Breast epithelium (tissue), 3 donors: ENCODE data around the gene KAT8.

Experiments used
- POLR2A ChIP-seq: fragments of 450-650 bp; IDR thresholded peaks from one replicate; pipeline ENCODE4 v1.6.1; 2016; ENCODE audit warnings: antibody characterized with exemption, mild to moderate bottlenecking, moderate library complexity
- TF ChIP-seq, protein P1 (sequence below), 3 donors: fragments of 450-650 bp; IDR thresholded peaks; one replicate each; pipeline ENCODE4 v1.5.1; 2016 to 2017; ENCODE audit warnings: antibody characterized with exemption in 3 of 3, mild to moderate bottlenecking in 3 of 3, moderate library complexity in 3 of 3

DNA sequence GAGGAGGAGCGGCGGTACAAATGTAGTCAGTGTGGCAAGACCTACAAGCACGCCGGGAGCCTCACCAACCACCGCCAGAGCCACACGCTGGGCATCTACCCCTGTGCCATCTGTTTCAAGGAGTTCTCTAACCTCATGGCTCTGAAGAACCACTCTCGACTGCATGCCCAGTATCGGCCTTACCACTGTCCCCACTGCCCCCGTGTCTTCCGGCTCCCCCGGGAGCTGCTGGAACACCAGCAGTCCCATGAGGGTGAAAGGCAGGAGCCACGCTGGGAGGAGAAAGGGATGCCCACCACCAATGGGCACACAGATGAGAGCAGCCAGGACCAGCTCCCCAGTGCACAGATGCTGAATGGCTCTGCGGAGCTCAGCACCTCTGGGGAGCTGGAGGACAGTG is 40.4 kb upstream of the KAT8 start:
- TF ChIP-seq, protein P1, sequence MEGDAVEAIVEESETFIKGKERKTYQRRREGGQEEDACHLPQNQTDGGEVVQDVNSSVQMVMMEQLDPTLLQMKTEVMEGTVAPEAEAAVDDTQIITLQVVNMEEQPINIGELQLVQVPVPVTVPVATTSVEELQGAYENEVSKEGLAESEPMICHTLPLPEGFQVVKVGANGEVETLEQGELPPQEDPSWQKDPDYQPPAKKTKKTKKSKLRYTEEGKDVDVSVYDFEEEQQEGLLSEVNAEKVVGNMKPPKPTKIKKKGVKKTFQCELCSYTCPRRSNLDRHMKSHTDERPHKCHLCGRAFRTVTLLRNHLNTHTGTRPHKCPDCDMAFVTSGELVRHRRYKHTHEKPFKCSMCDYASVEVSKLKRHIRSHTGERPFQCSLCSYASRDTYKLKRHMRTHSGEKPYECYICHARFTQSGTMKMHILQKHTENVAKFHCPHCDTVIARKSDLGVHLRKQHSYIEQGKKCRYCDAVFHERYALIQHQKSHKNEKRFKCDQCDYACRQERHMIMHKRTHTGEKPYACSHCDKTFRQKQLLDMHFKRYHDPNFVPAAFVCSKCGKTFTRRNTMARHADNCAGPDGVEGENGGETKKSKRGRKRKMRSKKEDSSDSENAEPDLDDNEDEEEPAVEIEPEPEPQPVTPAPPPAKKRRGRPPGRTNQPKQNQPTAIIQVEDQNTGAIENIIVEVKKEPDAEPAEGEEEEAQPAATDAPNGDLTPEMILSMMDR (IDR thresholded peaks at IDR 0.05), result no peak
- no peak for TF ChIP-seq POLR2A
